Vagina (tissue), 2 donors: ENCODE data around the gene GPR150. TPM values are rescaled to one million over a fixed set of nuclear protein-coding genes. Genes with fewer than 3 reads are reported as not detected.

Experiments
- DNase-seq, 2 donors: peaks; one replicate each; pipeline ENCODE4 v3.0.0-alpha.2; 2017; ENCODE audit errors: extremely low spot score in 2 of 2
- H3K27ac ChIP-seq: fragments of 200-600 bp; sonication (generic); one replicate; pipeline ENCODE4 v1.5.1; 2019
- H3K27me3 ChIP-seq: fragments of 200-600 bp; sonication (generic); one replicate; pipeline ENCODE4 v1.5.1; 2019
- H3K36me3 ChIP-seq, 2 donors: fragments of 200-600 bp; sonication (generic); one replicate each; pipeline ENCODE4 v1.5.1; 2017 to 2019
- H3K4me1 ChIP-seq: fragments of 200-600 bp; sonication (generic); one replicate; pipeline ENCODE4 v1.5.1; 2019
- H3K4me3 ChIP-seq, 2 donors: fragments of 200-600 bp; sonication (generic); 1 replicate in 1 of 2; 2 replicates in 1 of 2; pipeline ENCODE4 v1.5.1; 2016 to 2019
- H3K9me3 ChIP-seq: fragments of 200-600 bp; sonication (generic); one replicate; pipeline ENCODE4 v1.5.1; 2019
- CTCF ChIP-seq, 3 experiments: fragments of 450-650 bp in 2 of 3; fragments of 200-600 bp in 1 of 3; sonication (generic) in 1 of 3; IDR thresholded peaks; one replicate each; pipeline ENCODE4 v1.5.1; 2017 to 2019; ENCODE audit warnings: antibody characterized with exemption in 3 of 3, mild to moderate bottlenecking in 2 of 3, moderate library complexity in 2 of 3
- POLR2A ChIP-seq, 2 donors: fragments of 450-650 bp; IDR thresholded peaks; one replicate each; pipeline ENCODE4 v1.6.1; 2017; ENCODE audit warnings: antibody characterized with exemption in 2 of 2, mild to moderate bottlenecking in 2 of 2, moderate library complexity in 2 of 2
- POLR2AphosphoS5 ChIP-seq, 2 donors: sonication (generic); formaldehyde crosslinking; IDR thresholded peaks; one replicate each; pipeline ENCODE4 v1.9.0; 2017; ENCODE audit warnings: antibody characterized with exemption in 2 of 2, mild to moderate bottlenecking in 2 of 2, low read depth in 1 of 2; ENCODE audit not compliant: insufficient read depth in 1 of 2
- intact Hi-C: fragments of 100-400 bp; cut with DNase I; formaldehyde crosslinking; loops from one replicate; pipeline ENCODE4 v1.15.1; 2023
- total RNA-seq: library from RNA; depleted of rRNA; stranded (reverse); fragments of >200 nt; gene quantifications from one replicate; pipeline ENCODE4 v1.2.3, GENCODE V29; 2016

GPR150 gene
- total RNA-seq, 1 donor from 2014 or later = 1.7 TPM

GRCh38 chr5:95606419-95606818 is 13.5 kb upstream of the GPR150 start:
- no peak for DNase-seq

GRCh38 chr5:95609711-95610110 is 10.2 kb upstream of the GPR150 start:
- H3K27me3 ChIP-seq = no peaks in the 10 kb centered on the region
- H3K4me1 ChIP-seq = no peaks in the 10 kb centered on the region
- H3K36me3 ChIP-seq = no peaks in the 10 kb centered on the region
- DNase-seq = no peak
- H3K9me3 ChIP-seq = no peaks in the 10 kb centered on the region
- H3K4me3 ChIP-seq = no peak overlapping the region
- intact Hi-C loops = no loop called here
- H3K27ac ChIP-seq = no peak overlapping the region
- TF ChIP-seq POLR2A (IDR thresholded peaks at IDR 0.05) = no peak
- no peak for TF ChIP-seq CTCF (IDR thresholded peaks at IDR 0.05)
- no peak for TF ChIP-seq POLR2AphosphoS5 (IDR thresholded peaks at IDR 0.05; ENCODE audit: insufficient read depth in 1 of 2, low read depth in 1 of 2)

More at GRCh38 chr5:95606419-95606818, 13.5 kb upstream of the GPR150 start:
- H3K4me3 ChIP-seq = no peak overlapping the region
- H3K4me1 ChIP-seq = no peaks in the 10 kb centered on the region
- no peaks in the 10 kb centered on the region for H3K27me3 ChIP-seq
- TF ChIP-seq POLR2A (IDR thresholded peaks at IDR 0.05) (no peak), POLR2AphosphoS5 (IDR thresholded peaks at IDR 0.05; ENCODE audit: insufficient read depth in 1 of 2, low read depth in 1 of 2) (no peak), CTCF (IDR thresholded peaks at IDR 0.05) (no peak)
- no peak overlapping the region for H3K27ac ChIP-seq
- H3K36me3 ChIP-seq = peaks cover 0 to 3% of the 10 kb centered on the region in 2 donors
- H3K9me3 ChIP-seq = no peaks in the 10 kb centered on the region
- intact Hi-C loops = no loop called here

GRCh38 chr5:95610546-95610945 is 9.3 kb upstream of the GPR150 start:
- intact Hi-C loops = no loop called here
- Histone ChIP-seq H3K4me1 (no peaks in the 10 kb centered on the region), H3K9me3 (no peaks in the 10 kb centered on the region), H3K27me3 (no peaks in the 10 kb centered on the region), H3K4me3 (no peak overlapping the region), H3K36me3 (no peaks in the 10 kb centered on the region), H3K27ac (no peak overlapping the region)
- TF ChIP-seq POLR2AphosphoS5 (IDR thresholded peaks at IDR 0.05; ENCODE audit: insufficient read depth in 1 of 2, low read depth in 1 of 2) (no peak), POLR2A (IDR thresholded peaks at IDR 0.05) (no peak), CTCF (IDR thresholded peaks at IDR 0.05) (no peak)
- DNase-seq = no peak

- TF ChIP-seq CTCF (IDR thresholded peaks at IDR 0.05) = no peak
- TF ChIP-seq POLR2AphosphoS5 (IDR thresholded peaks at IDR 0.05; ENCODE audit: insufficient read depth in 1 of 2, low read depth in 1 of 2) = no peak
- no peak for TF ChIP-seq POLR2A (IDR thresholded peaks at IDR 0.05)
- Histone ChIP-seq H3K9me3 (no peaks in the 10 kb centered on the region), H3K27me3 (no peaks in the 10 kb centered on the region), H3K4me1 (no peaks in the 10 kb centered on the region), H3K36me3 (no peaks in the 10 kb centered on the region), H3K27ac (no peak overlapping the region), H3K4me3 (no peak overlapping the region)
- intact Hi-C loops = no loop called here
- DNase-seq = no peak
Observed at GRCh38 chr5:95611396-95611795, 8.5 kb upstream of the GPR150 start.

- intact Hi-C loops = no loop called here
- no peaks in the 10 kb centered on the region for H3K27me3 ChIP-seq
- H3K4me3 ChIP-seq = no peak overlapping the region
- no peaks in the 10 kb centered on the region for H3K9me3 ChIP-seq
- no peak for DNase-seq
- H3K36me3 ChIP-seq = no peaks in the 10 kb centered on the region
- H3K4me1 ChIP-seq = no peaks in the 10 kb centered on the region
- no peak overlapping the region for H3K27ac ChIP-seq
- TF ChIP-seq POLR2AphosphoS5 (IDR thresholded peaks at IDR 0.05; ENCODE audit: insufficient read depth in 1 of 2, low read depth in 1 of 2) (no peak), CTCF (IDR thresholded peaks at IDR 0.05) (no peak), POLR2A (IDR thresholded peaks at IDR 0.05) (no peak)
Observed at GRCh38 chr5:95613514-95613913, 6.4 kb upstream of the GPR150 start.
